GM23338 (cell line): ENCODE results near the gene RIMS1. TPM values are rescaled to one million over a fixed set of nuclear protein-coding genes. Genes with fewer than 3 reads are reported as not detected.

ENCODE experiments used
- ATAC-seq: fragments of 200-7000 bp; cut with Tn5 transposase; 3 replicates; pipeline ENCODE4 v1.9.1; 2020
- DNase-seq: peaks from one replicate; pipeline ENCODE4 v3.0.0-alpha.2; 2015; ENCODE audit warnings: low spot score
- H2AFZ ChIP-seq: fragments of 200-600 bp; sonication (generic); 2 replicates; pipeline ENCODE4 v1.8.0; 2016; ENCODE audit warnings: antibody characterized with exemption, mild to moderate bottlenecking, moderate library complexity
- H3F3A ChIP-seq: fragments of 200-600 bp; sonication (generic); replicated peaks from 2 replicates; pipeline ENCODE4 v1.8.0; 2017; ENCODE audit warnings: antibody characterized with exemption, mixed run types, low read depth
- H3K27ac ChIP-seq: fragments of 200-600 bp; sonication (generic); 2 replicates; pipeline ENCODE4 v1.6.1; 2016; ENCODE audit warnings: low read depth
- H3K27me3 ChIP-seq: fragments of 200-600 bp; sonication (generic); 2 replicates; pipeline ENCODE4 v1.8.0; 2016; ENCODE audit warnings: mild to moderate bottlenecking, mixed run types, moderate library complexity; ENCODE audit not compliant: insufficient read depth
- H3K36me3 ChIP-seq: fragments of 200-600 bp; sonication (generic); 2 replicates; pipeline ENCODE4 v1.8.0; 2016; ENCODE audit warnings: mild to moderate bottlenecking; ENCODE audit not compliant: insufficient read depth
- H3K4me1 ChIP-seq: fragments of 200-600 bp; sonication (generic); 2 replicates; pipeline ENCODE4 v1.8.0; 2016; ENCODE audit warnings: mild to moderate bottlenecking, moderate library complexity; ENCODE audit not compliant: insufficient read depth
- H3K4me2 ChIP-seq: fragments of 200-600 bp; sonication (generic); 2 replicates; pipeline ENCODE4 v1.7.1; 2017; ENCODE audit warnings: mixed run types
- H3K4me3 ChIP-seq: fragments of 200-600 bp; sonication (generic); 2 replicates; pipeline ENCODE4 v1.6.1; 2016; ENCODE audit warnings: mixed run types
- H3K79me2 ChIP-seq: fragments of 200-600 bp; sonication (generic); replicated peaks from 2 replicates; pipeline ENCODE4 v1.8.0; 2017; ENCODE audit warnings: mild to moderate bottlenecking; ENCODE audit not compliant: insufficient read depth
- H3K9me2 ChIP-seq: fragments of 200-600 bp; sonication (generic); 2 replicates; pipeline ENCODE4 v1.8.0; 2017; ENCODE audit not compliant: insufficient read depth
- H4K20me1 ChIP-seq: fragments of 200-600 bp; sonication (generic); replicated peaks from 2 replicates; pipeline ENCODE4 v1.8.0; 2017; ENCODE audit warnings: mild to moderate bottlenecking; ENCODE audit not compliant: insufficient read depth
- H3K27ac Mint-ChIP-seq: 2 replicates; pipeline ENCODE4 v1.8.0; 2020; ENCODE audit warnings: inconsistent platforms, mild to moderate bottlenecking, moderate library complexity, mixed read lengths
- H3K27me3 Mint-ChIP-seq: 3 replicates; pipeline ENCODE4 v1.8.0; 2022; ENCODE audit warnings: low read depth, mild to moderate bottlenecking, moderate library complexity, mixed read lengths, inconsistent platforms; ENCODE audit not compliant: insufficient read depth, poor library complexity
- H3K36me3 Mint-ChIP-seq: 3 replicates; pipeline ENCODE4 v1.8.0; 2021; ENCODE audit warnings: low read depth, mild to moderate bottlenecking, inconsistent platforms, moderate library complexity, mixed read lengths
- H3K4me1 Mint-ChIP-seq: 3 replicates; pipeline ENCODE4 v1.8.0; 2020; ENCODE audit warnings: mild to moderate bottlenecking, inconsistent platforms, mixed read lengths
- H3K4me3 Mint-ChIP-seq: 3 replicates; pipeline ENCODE4 v1.8.0; 2021; ENCODE audit warnings: moderate library complexity, mild to moderate bottlenecking, inconsistent platforms, mixed read lengths
- H3K9me3 Mint-ChIP-seq: 3 replicates; pipeline ENCODE4 v1.8.0; 2020; ENCODE audit warnings: moderate library complexity, mild to moderate bottlenecking, inconsistent platforms, mixed read lengths
- CREB1 ChIP-seq: fragments of 250-450 bp; sonication (Bioruptor Pico); IDR thresholded peaks from 2 replicates; pipeline ENCODE4 v1.5.0; 2020; ENCODE audit warnings: low read depth, mild to moderate bottlenecking, moderate library complexity
- EZH2 ChIP-seq: fragments of 200-600 bp; sonication (generic); IDR thresholded peaks from one replicate; pipeline ENCODE4 v1.8.0; 2017; ENCODE audit warnings: antibody characterized with exemption, mild to moderate bottlenecking, low read depth; ENCODE audit not compliant: unreplicated experiment
- EZH2phosphoT487 ChIP-seq: fragments of 200-600 bp; sonication (generic); IDR thresholded peaks from one replicate; pipeline ENCODE4 v1.8.1; 2018; ENCODE audit warnings: antibody characterized with exemption; ENCODE audit not compliant: unreplicated experiment
- JUNB ChIP-seq: IDR thresholded peaks from one replicate; pipeline ENCODE4 v1.6.1; 2016; ENCODE audit warnings: antibody characterized with exemption; ENCODE audit not compliant: unreplicated experiment
- NANOG ChIP-seq: IDR thresholded peaks from 2 replicates; pipeline ENCODE4 v1.6.1; 2016; ENCODE audit warnings: antibody characterized with exemption, borderline replicate concordance
- POLR2AphosphoS5 ChIP-seq: IDR thresholded peaks from 2 replicates; pipeline ENCODE4 v1.6.1; 2016; ENCODE audit warnings: antibody characterized with exemption, low read depth
- STAT1 ChIP-seq: IDR thresholded peaks from one replicate; pipeline ENCODE4 v1.6.1; 2016; ENCODE audit warnings: antibody characterized with exemption; ENCODE audit not compliant: unreplicated experiment
- ZNF114 ChIP-seq: fragments of 250-450 bp; sonication (Bioruptor Pico); IDR thresholded peaks from 2 replicates; pipeline ENCODE4 v1.5.0; 2020; ENCODE audit warnings: mild to moderate bottlenecking, moderate library complexity
- ZNF331 ChIP-seq: fragments of 250-450 bp; sonication (Bioruptor Pico); IDR thresholded peaks from 2 replicates; pipeline ENCODE4 v1.5.0; 2020; ENCODE audit warnings: low read depth, mild to moderate bottlenecking, moderate library complexity
- ZNF462 ChIP-seq: fragments of 250-450 bp; sonication (Bioruptor Pico); IDR thresholded peaks from 2 replicates; pipeline ENCODE4 v1.5.0; 2020; ENCODE audit warnings: mild to moderate bottlenecking, moderate library complexity
- polyA plus RNA-seq: library from polyadenylated mRNA; unstranded; fragments of >200 nt; fragmentation: Nextera tagmentation; extraction: Ambion mirVana; gene quantifications from 2 replicates; pipeline ENCODE4 v1.2.1, GENCODE V29; 2016
- total RNA-seq: library from RNA; depleted of rRNA; stranded (reverse); fragments of >200 nt; shearing (Covaris generic); gene quantifications from 2 replicates; pipeline ENCODE4 v1.2.3, GENCODE V29; 2014
- TF ChIP-seq, protein P1 (sequence below), 2 experiments: fragments of 200-600 bp in 1 of 2; sonication (generic) in 1 of 2; conservative IDR thresholded peaks; 2 replicates each; pipeline versions ENCODE4 v1.5.1 to v1.6.1; 2016 to 2017; ENCODE audit warnings: antibody characterized with exemption in 2 of 2, low read depth in 2 of 2, mild to moderate bottlenecking in 2 of 2, moderate library complexity in 1 of 2
- TF ChIP-seq, protein P2 (sequence below): IDR thresholded peaks from one replicate; pipeline ENCODE4 v1.6.1; 2018; ENCODE audit warnings: antibody characterized with exemption; ENCODE audit not compliant: unreplicated experiment
- TF ChIP-seq, protein P3 (sequence below): IDR thresholded peaks from 2 replicates; pipeline ENCODE4 v1.6.1; 2016; ENCODE audit warnings: antibody characterized with exemption

Gene RIMS1
- total and polyA plus RNA-seq, 2 experiments from 2014 or later: 0.89 to 4.0 TPM

- H3K4me3 Mint-ChIP-seq: no peak overlapping the region
- H3K9me3 Mint-ChIP-seq: no peaks in the 10 kb centered on the region
- DNase-seq (no peak), ATAC-seq (no peak)
- Histone ChIP-seq H4K20me1 (no peaks in the 10 kb centered on the region), H2AFZ (no peak overlapping the region), H3F3A (no peaks in the 10 kb centered on the region), H3K4me2 (no peak overlapping the region), H3K27ac (no peak overlapping the region), H3K4me3 (no peak overlapping the region), H3K9me2 (no peaks in the 10 kb centered on the region), H3K79me2 (no peaks in the 10 kb centered on the region), H3K36me3 (no peaks in the 10 kb centered on the region), H3K27me3 (peaks cover 11% of the 10 kb centered on the region), H3K4me1 (no peaks in the 10 kb centered on the region; the same call in 1 of the 2 replicates)
- H3K4me1 Mint-ChIP-seq: peaks cover 10% of the 10 kb centered on the region
- H3K27me3 Mint-ChIP-seq: peaks cover 5% of the 10 kb centered on the region
- H3K27ac Mint-ChIP-seq: no peak overlapping the region
- no peaks in the 10 kb centered on the region; the same call in 2 of the 3 replicates for H3K36me3 Mint-ChIP-seq
- TF ChIP-seq EZH2phosphoT487: no peak
- TF ChIP-seq, protein P1, sequence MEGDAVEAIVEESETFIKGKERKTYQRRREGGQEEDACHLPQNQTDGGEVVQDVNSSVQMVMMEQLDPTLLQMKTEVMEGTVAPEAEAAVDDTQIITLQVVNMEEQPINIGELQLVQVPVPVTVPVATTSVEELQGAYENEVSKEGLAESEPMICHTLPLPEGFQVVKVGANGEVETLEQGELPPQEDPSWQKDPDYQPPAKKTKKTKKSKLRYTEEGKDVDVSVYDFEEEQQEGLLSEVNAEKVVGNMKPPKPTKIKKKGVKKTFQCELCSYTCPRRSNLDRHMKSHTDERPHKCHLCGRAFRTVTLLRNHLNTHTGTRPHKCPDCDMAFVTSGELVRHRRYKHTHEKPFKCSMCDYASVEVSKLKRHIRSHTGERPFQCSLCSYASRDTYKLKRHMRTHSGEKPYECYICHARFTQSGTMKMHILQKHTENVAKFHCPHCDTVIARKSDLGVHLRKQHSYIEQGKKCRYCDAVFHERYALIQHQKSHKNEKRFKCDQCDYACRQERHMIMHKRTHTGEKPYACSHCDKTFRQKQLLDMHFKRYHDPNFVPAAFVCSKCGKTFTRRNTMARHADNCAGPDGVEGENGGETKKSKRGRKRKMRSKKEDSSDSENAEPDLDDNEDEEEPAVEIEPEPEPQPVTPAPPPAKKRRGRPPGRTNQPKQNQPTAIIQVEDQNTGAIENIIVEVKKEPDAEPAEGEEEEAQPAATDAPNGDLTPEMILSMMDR (conservative IDR thresholded peaks at IDR 0.05; ENCODE audit: low read depth in 2 of 2): no peak
- no peak for TF ChIP-seq JUNB
- no peak for TF ChIP-seq EZH2
- TF ChIP-seq ZNF331 (CRISPR knock-in tag): no peak
- TF ChIP-seq, protein P2, sequence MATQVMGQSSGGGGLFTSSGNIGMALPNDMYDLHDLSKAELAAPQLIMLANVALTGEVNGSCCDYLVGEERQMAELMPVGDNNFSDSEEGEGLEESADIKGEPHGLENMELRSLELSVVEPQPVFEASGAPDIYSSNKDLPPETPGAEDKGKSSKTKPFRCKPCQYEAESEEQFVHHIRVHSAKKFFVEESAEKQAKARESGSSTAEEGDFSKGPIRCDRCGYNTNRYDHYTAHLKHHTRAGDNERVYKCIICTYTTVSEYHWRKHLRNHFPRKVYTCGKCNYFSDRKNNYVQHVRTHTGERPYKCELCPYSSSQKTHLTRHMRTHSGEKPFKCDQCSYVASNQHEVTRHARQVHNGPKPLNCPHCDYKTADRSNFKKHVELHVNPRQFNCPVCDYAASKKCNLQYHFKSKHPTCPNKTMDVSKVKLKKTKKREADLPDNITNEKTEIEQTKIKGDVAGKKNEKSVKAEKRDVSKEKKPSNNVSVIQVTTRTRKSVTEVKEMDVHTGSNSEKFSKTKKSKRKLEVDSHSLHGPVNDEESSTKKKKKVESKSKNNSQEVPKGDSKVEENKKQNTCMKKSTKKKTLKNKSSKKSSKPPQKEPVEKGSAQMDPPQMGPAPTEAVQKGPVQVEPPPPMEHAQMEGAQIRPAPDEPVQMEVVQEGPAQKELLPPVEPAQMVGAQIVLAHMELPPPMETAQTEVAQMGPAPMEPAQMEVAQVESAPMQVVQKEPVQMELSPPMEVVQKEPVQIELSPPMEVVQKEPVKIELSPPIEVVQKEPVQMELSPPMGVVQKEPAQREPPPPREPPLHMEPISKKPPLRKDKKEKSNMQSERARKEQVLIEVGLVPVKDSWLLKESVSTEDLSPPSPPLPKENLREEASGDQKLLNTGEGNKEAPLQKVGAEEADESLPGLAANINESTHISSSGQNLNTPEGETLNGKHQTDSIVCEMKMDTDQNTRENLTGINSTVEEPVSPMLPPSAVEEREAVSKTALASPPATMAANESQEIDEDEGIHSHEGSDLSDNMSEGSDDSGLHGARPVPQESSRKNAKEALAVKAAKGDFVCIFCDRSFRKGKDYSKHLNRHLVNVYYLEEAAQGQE: no peak
- TF ChIP-seq, protein P3, sequence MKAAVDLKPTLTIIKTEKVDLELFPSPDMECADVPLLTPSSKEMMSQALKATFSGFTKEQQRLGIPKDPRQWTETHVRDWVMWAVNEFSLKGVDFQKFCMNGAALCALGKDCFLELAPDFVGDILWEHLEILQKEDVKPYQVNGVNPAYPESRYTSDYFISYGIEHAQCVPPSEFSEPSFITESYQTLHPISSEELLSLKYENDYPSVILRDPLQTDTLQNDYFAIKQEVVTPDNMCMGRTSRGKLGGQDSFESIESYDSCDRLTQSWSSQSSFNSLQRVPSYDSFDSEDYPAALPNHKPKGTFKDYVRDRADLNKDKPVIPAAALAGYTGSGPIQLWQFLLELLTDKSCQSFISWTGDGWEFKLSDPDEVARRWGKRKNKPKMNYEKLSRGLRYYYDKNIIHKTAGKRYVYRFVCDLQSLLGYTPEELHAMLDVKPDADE: no peak
- no peak for TF ChIP-seq ZNF114 (CRISPR knock-in tag)
- no peak for TF ChIP-seq STAT1
- no peak for TF ChIP-seq ZNF462 (CRISPR knock-in tag)
- no peak for TF ChIP-seq POLR2AphosphoS5
- TF ChIP-seq CREB1: no peak
- no peak for TF ChIP-seq NANOG
These were observed 3.0 kb downstream of the RIMS1 start for GRCh38 chr6:71889366-71889765.
